ENCODE results near the gene FKBP4. TPM values are rescaled to one million over a fixed set of nuclear protein-coding genes. Genes with fewer than 3 reads are reported as not detected.

FKBP4 gene
- total RNA-seq, 2 donors from 2014 or later = 29.0 to 29.8 TPM

- ATAC-seq (no peak), DNase-seq (no peak)
- 91 to 98% methylated on average over 15 of the region's 15 CpGs for WGBS, 2 donors
- intact Hi-C loops (cut with DNase I) = no loop called here
- no peaks in the 10 kb centered on the region for H3K4me1 ChIP-seq
- no peak overlapping the region for H3K4me3 ChIP-seq
- H3K9me3 ChIP-seq = no peaks in the 10 kb centered on the region
- no peaks in the 10 kb centered on the region for H3K27me3 ChIP-seq
- H3K36me3 ChIP-seq (replicated peaks in 1 of 2; ENCODE audit: insufficient read depth in 1 of 2, low read depth in 2 of 2) = peaks cover 16 to 44% of the 10 kb centered on the region in 2 donors
- no peak overlapping the region for H3K27ac ChIP-seq
- no peak for TF ChIP-seq POLR2A (IDR thresholded peaks at IDR 0.05)
- TF ChIP-seq, protein P1, sequence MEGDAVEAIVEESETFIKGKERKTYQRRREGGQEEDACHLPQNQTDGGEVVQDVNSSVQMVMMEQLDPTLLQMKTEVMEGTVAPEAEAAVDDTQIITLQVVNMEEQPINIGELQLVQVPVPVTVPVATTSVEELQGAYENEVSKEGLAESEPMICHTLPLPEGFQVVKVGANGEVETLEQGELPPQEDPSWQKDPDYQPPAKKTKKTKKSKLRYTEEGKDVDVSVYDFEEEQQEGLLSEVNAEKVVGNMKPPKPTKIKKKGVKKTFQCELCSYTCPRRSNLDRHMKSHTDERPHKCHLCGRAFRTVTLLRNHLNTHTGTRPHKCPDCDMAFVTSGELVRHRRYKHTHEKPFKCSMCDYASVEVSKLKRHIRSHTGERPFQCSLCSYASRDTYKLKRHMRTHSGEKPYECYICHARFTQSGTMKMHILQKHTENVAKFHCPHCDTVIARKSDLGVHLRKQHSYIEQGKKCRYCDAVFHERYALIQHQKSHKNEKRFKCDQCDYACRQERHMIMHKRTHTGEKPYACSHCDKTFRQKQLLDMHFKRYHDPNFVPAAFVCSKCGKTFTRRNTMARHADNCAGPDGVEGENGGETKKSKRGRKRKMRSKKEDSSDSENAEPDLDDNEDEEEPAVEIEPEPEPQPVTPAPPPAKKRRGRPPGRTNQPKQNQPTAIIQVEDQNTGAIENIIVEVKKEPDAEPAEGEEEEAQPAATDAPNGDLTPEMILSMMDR (IDR thresholded peaks at IDR 0.05) = no peak
Measured at GRCh38 chr12:2819810-2820209, 25.0 kb downstream of the FKBP4 start.

GRCh38 chr12:2820432-2820831 is 25.7 kb downstream of the FKBP4 start:
- H3K27ac ChIP-seq = no peak overlapping the region
- H3K36me3 ChIP-seq (replicated peaks in 1 of 2; ENCODE audit: insufficient read depth in 1 of 2, low read depth in 2 of 2) = peaks cover 16 to 44% of the 10 kb centered on the region in 2 donors
- WGBS, 2 donors = 87 to 88% methylated on average over 9 of the region's 9 CpGs
- TF ChIP-seq POLR2A (IDR thresholded peaks at IDR 0.05) = no peak
- TF ChIP-seq, protein P1 (IDR thresholded peaks at IDR 0.05) = no peak
- H3K4me1 ChIP-seq = no peaks in the 10 kb centered on the region
- H3K9me3 ChIP-seq = no peaks in the 10 kb centered on the region
- intact Hi-C loops (cut with DNase I) = no loop called here
- H3K4me3 ChIP-seq = no peak overlapping the region
- no peaks in the 10 kb centered on the region for H3K27me3 ChIP-seq
- no peak for ATAC-seq
- no peak for DNase-seq

- no peak for DNase-seq
- intact Hi-C loops (cut with DNase I) = no loop called here
- Histone ChIP-seq H3K4me3 (no peak overlapping the region), H3K36me3 (replicated peaks in 1 of 2; ENCODE audit: insufficient read depth in 1 of 2, low read depth in 2 of 2) (peaks cover 16 to 44% of the 10 kb centered on the region in 2 donors), H3K27me3 (no peaks in the 10 kb centered on the region), H3K4me1 (no peaks in the 10 kb centered on the region), H3K27ac (no peak overlapping the region), H3K9me3 (no peaks in the 10 kb centered on the region)
- TF ChIP-seq POLR2A (IDR thresholded peaks at IDR 0.05) = no peak
- TF ChIP-seq, protein P1 (IDR thresholded peaks at IDR 0.05) = no peak
- ATAC-seq = no peak
- 77 to 81% methylated on average over 7 of the region's 7 CpGs for WGBS, 2 donors
Measured at GRCh38 chr12:2823483-2823882, 28.7 kb downstream of the FKBP4 start.

DNA sequence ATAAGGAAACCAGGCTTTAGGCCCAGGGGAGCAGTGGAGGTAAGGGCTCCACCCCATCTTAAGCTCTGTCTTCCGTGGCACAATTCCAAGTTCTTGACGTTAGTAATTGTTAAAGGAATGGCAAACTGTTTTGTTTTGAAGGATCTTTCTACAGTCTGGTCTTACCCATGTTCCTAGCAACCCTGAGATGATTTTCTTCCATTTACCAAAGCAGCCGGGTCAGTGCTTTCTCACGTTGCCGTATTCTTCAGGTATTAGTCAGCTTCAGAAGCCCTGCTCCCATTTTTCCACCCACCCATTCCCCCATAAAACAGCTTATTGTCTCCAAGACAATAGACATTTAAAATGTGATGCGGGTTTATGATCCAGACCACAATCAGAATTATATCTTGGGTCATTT is 29.8 kb downstream of the FKBP4 start:
- H3K4me1 ChIP-seq = no peaks in the 10 kb centered on the region
- 79 to 87% methylated on average over 6 of the region's 6 CpGs for WGBS, 2 donors
- H3K27ac ChIP-seq = no peak overlapping the region
- H3K27me3 ChIP-seq = no peaks in the 10 kb centered on the region
- no peak overlapping the region for H3K4me3 ChIP-seq
- DNase-seq (no peak), ATAC-seq (no peak)
- H3K9me3 ChIP-seq = no peaks in the 10 kb centered on the region
- TF ChIP-seq POLR2A (IDR thresholded peaks at IDR 0.05) = no peak
- TF ChIP-seq, protein P1 (IDR thresholded peaks at IDR 0.05) = no peak
- H3K36me3 ChIP-seq (replicated peaks in 1 of 2; ENCODE audit: insufficient read depth in 1 of 2, low read depth in 2 of 2) = peaks cover 16 to 40% of the 10 kb centered on the region in 2 donors
- intact Hi-C loops (cut with DNase I) = no loop called here

DNA sequence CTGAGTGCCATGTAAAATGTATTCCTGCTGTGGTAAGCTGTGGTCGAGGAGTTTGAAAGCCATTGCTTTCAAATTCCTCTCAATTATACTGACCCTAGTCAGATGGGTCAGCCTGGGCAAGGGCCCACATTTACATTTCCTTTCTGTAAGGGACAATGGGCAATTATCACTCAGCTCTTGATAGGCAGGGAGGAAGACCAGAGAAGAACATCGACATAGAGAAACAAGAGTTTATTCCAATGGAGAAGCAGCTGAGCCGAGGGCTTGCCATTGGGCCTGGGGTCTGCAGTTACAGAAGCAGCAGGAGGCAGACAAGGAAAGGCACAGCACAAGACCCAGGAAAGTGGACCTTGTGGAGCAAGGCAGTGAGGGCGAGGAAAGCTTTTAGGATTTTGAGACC is 30.4 kb downstream of the FKBP4 start:
- Histone ChIP-seq H3K27ac (no peak overlapping the region), H3K27me3 (no peaks in the 10 kb centered on the region), H3K9me3 (no peaks in the 10 kb centered on the region), H3K4me3 (no peak overlapping the region), H3K4me1 (no peaks in the 10 kb centered on the region), H3K36me3 (replicated peaks in 1 of 2; ENCODE audit: insufficient read depth in 1 of 2, low read depth in 2 of 2) (peaks cover 13 to 40% of the 10 kb centered on the region in 2 donors)
- no peak for TF ChIP-seq POLR2A (IDR thresholded peaks at IDR 0.05)
- TF ChIP-seq, protein P1 (IDR thresholded peaks at IDR 0.05) = no peak
- DNase-seq (no peak), ATAC-seq (no peak)
- WGBS, 2 donors = 74 to 83% methylated on average over 4 of the region's 4 CpGs
- intact Hi-C loops (cut with DNase I) = no loop called here
